Fibroblast of villous mesenchyme (primary cell): Measurements from ENCODE around the gene MYO16. TPM values are rescaled to one million over a fixed set of nuclear protein-coding genes. Genes with fewer than 3 reads are reported as not detected.

Source experiments
- DNase-seq: peaks from one replicate; pipeline ENCODE4 v3.0.0-alpha.2; 2010; ENCODE audit warnings: low read depth
- H3K4me3 ChIP-seq: 2 replicates; pipeline ENCODE4 v1.5.1; 2011; ENCODE audit warnings: low read depth, mild to moderate bottlenecking, low read length
- CTCF ChIP-seq: IDR thresholded peaks from 2 replicates; pipeline ENCODE4 v1.5.1; 2012; ENCODE audit warnings: low read depth, mild to moderate bottlenecking, low read length; ENCODE audit not compliant: insufficient read depth
- total RNA-seq: library from RNA; depleted of rRNA; stranded (reverse); fragments of >200 nt; gene quantifications from 2 replicates; pipeline ENCODE4 v1.2.3, GENCODE V29; 2012

MYO16 gene
- total RNA-seq, 1 donor, result 0.86 TPM

- H3K4me3 ChIP-seq, result no peak overlapping the region
- DNase-seq, result peak; percentile 69
- TF ChIP-seq CTCF, result no peak
Measured at GRCh38 chr13:109105899-109106298, 476.5 kb downstream of the MYO16 start.

- no peak for DNase-seq
- no peak for TF ChIP-seq CTCF
- no peak overlapping the region for H3K4me3 ChIP-seq
Measured at GRCh38 chr13:109110159-109110558, 480.7 kb downstream of the MYO16 start.

- no peak for DNase-seq
- no peak for TF ChIP-seq CTCF
- H3K4me3 ChIP-seq, result no peak overlapping the region
Measured at GRCh38 chr13:109111141-109111540, 481.7 kb downstream of the MYO16 start.

GRCh38 chr13:109113427-109113826 lies 484.0 kb downstream of the MYO16 start:
- no peak for TF ChIP-seq CTCF
- peak; percentile 17 for DNase-seq
- H3K4me3 ChIP-seq, result no peak overlapping the region

GRCh38 chr13:109114162-109114561 lies 484.8 kb downstream of the MYO16 start:
- no peak for DNase-seq
- no peak for TF ChIP-seq CTCF
- no peak overlapping the region for H3K4me3 ChIP-seq

GRCh38 chr13:109114991-109115390 lies 485.6 kb downstream of the MYO16 start:
- no peak overlapping the region for H3K4me3 ChIP-seq
- DNase-seq, result no peak
- no peak for TF ChIP-seq CTCF

- H3K4me3 ChIP-seq, result no peak overlapping the region
- TF ChIP-seq CTCF, result no peak
- DNase-seq, result no peak
Measured at GRCh38 chr13:109118521-109118920, 489.1 kb downstream of the MYO16 start.
